GM10248 (cell line): ENCODE results near the gene TXNRD2.
"Not testable (repeated sequence)": the region's sequence is repeated elsewhere in the genome, so short reads cannot be mapped to it uniquely, and the experiment has no call there.

Experiments
- CTCF ChIA-PET: fragments of 300-600 bp; sonication (Branson Sonifier 250); formaldehyde crosslinking; extraction: SDS; loops from one replicate; lab custom pipeline; 2021; ENCODE audit warnings: antibody characterized with exemption; lab: Yijun Ruan, JAX
- POLR2A ChIA-PET: fragments of 350-650 bp; sonication (Branson Sonifier 250); formaldehyde crosslinking; extraction: SDS; loops from one replicate; lab custom pipeline; 2020; ENCODE audit warnings: antibody characterized with exemption; lab: Yijun Ruan, JAX
- DNase-seq: peaks from one replicate; pipeline ENCODE4 v3.0.0; 2012; ENCODE audit errors: extremely low spot score
- CTCF ChIP-seq: IDR thresholded peaks from 2 replicates; pipeline ENCODE4 v1.5.1; 2012; ENCODE audit warnings: mild to moderate bottlenecking, low read depth; ENCODE audit errors: extremely low read depth, missing control alignments, control extremely low read depth

The TXNRD2 gene

DNA sequence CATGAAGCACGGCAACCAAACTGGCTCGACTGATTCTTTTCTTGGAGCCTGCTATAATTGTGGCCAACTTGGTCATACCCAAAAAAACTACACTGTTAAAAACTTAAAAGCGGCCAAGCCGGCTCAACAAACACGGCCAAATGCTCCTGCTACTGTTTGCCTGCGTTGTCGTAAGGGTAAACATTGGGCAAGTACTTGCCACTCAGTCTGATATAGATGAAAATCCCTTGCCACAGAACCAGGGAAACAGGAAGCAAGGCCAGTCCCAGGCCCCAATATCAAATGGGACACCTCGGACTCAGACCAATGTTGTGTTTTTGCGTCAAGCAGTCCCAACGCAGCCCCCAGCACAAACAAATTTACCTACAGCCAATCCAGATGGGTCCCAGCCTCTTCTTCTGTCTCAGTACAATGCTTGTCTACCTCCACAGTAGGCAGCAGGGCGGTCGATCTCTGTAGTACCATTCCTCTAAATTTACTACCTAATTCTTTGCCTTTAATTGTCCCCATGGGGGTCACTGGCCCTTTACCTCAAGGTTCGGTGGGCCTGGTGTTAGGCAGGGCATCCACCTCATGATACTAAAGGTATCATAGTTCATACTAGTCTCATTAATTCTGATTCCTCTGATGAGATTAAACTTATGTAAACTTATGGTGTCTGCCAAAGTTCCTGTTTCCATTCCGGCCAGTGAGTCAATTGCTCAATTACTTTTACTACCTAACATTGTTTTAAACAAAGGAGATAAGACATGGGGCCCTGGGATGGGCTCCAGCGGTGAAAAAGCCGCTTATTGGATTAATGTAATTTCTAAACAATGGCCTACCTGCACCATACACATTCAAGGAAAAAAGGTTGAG lies 3.8 kb downstream of the TXNRD2 start:
- ChIA-PET POLR2A (no interaction called here), CTCF (interaction anchor here (1.1 to 1.6 kb wide), 2 partner anchors 10 to 208 kb away, joined by 3 to 6 read pairs; no protein-coding TSS in a partner anchor)
- TF ChIP-seq CTCF, result no peak
- no peak for DNase-seq

GRCh38 chr22:19936513-19936912 lies 5.1 kb downstream of the TXNRD2 start:
- POLR2A ChIA-PET, result no interaction called here

GRCh38 chr22:19935123-19935718 lies 6.4 kb downstream of the TXNRD2 start:
- CTCF ChIA-PET, result interaction anchor here (1.5 kb wide), 1 partner anchor 204 kb away, joined by 4 read pairs; no protein-coding TSS in a partner anchor
- DNase-seq, POLR2A ChIA-PET: not testable (repeated sequence)

More at GRCh38 chr22:19936513-19936912, 5.1 kb downstream of the TXNRD2 start:
- no peak for TF ChIP-seq CTCF
- CTCF ChIA-PET, result interaction anchor here (0.8 to 1.6 kb wide), 2 partner anchors 26 to 206 kb away, joined by 3 to 6 read pairs; no protein-coding TSS in a partner anchor
- no peak for DNase-seq

DNA sequence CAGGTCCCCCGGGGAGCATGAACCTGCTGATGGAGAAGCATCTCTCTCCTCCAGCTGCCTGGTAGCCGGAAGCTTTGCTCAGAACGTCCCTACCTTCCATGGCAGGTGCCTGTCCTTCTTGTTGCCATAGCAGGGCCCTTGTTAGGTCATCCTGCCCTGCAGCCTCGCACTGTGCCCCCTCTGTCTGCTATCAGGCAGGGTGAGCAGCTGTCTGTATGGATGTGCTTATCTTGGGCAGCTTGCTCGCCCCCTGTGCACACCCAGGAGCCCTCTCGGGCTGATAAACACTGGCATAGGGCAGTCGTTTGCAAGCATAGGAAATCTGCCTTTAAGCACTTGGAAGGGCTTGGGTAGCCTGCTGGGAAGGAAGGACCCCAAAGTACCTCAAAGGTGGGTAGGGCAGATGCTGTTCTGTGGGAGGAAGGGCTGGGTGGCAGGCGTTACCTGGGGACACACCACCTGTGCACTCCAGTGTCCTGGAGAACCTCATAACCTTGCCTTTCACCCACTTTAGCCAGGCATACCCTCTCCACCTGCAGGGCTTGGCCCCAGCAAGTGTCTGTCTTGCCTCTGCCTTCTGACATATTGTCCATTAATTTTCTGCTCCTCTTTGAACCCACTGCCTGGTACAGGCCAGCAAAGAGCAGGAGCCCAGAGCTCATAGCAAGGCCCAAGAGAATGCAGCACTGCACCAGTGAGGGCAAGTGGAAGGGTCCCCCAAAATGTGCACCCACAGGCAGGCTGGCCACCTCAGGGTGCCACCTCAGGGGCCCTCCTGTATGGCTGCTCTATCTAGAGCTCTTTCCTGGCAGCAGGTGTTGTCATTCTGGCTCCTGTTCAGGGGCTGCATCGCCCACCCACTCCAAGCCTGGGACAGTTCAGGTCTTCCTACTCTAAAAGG lies 8.0 kb downstream of the TXNRD2 start:
- ChIA-PET CTCF (interaction anchor here (1.4 to 1.8 kb wide), 2 partner anchors 15 to 23 kb away, joined by 3 to 7 read pairs; no protein-coding TSS in a partner anchor), POLR2A (no interaction called here)
- DNase-seq, result peak; percentile 5
- no peak for TF ChIP-seq CTCF

GRCh38 chr22:19932367-19933206 lies 9.0 kb downstream of the TXNRD2 start:
- POLR2A ChIA-PET, result interaction anchor here (0.6 kb wide), 1 partner anchor 279 kb away, joined by 3 read pairs; no protein-coding TSS in a partner anchor
- no peak for TF ChIP-seq CTCF
- CTCF ChIA-PET, result interaction anchor here (1.4 to 1.8 kb wide), 2 partner anchors 16 to 22 kb away, joined by 3 to 7 read pairs; no protein-coding TSS in a partner anchor
- DNase-seq, result no peak

DNA sequence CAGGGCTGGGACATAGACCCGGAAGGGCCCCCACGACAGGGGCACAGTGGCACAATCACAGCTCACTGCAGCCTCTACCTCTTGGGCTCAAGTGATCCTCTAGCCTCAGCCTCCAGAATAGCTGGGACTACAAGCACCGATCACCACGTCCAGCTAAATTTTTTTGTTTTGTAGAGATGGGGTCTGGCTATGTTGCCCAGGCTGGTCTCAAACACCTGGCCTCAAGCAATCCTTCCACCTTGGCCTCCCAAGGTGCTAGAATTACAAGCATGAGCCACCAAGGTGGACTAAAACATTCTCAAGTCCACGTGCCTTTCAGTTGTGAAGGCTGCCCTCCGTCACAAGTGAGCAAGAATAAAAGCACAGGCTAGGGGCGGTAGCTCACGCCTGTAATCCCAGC lies 10.1 kb downstream of the TXNRD2 start:
- CTCF ChIA-PET, result interaction anchor here (2.6 kb wide), 1 partner anchor 201 kb away, joined by 7 read pairs; no protein-coding TSS in a partner anchor
- POLR2A ChIA-PET, result no interaction called here
- no peak for TF ChIP-seq CTCF
- no peak for DNase-seq
